GM11168 (cell line): ENCODE results near the gene SDR9C7.
"Not testable (repeated sequence)": the region's sequence is repeated elsewhere in the genome, so short reads cannot be mapped to it uniquely, and the experiment has no call there.

Experiments
- in situ Hi-C: fragments of 300-500 bp; cut with MboI; formaldehyde crosslinking; loops from one replicate; pipeline ENCODE4 v1.12.0; 2022; ENCODE audit warnings: low sequenced_read_pairs; ENCODE audit not compliant: unreplicated experiment

SDR9C7 gene

DNA sequence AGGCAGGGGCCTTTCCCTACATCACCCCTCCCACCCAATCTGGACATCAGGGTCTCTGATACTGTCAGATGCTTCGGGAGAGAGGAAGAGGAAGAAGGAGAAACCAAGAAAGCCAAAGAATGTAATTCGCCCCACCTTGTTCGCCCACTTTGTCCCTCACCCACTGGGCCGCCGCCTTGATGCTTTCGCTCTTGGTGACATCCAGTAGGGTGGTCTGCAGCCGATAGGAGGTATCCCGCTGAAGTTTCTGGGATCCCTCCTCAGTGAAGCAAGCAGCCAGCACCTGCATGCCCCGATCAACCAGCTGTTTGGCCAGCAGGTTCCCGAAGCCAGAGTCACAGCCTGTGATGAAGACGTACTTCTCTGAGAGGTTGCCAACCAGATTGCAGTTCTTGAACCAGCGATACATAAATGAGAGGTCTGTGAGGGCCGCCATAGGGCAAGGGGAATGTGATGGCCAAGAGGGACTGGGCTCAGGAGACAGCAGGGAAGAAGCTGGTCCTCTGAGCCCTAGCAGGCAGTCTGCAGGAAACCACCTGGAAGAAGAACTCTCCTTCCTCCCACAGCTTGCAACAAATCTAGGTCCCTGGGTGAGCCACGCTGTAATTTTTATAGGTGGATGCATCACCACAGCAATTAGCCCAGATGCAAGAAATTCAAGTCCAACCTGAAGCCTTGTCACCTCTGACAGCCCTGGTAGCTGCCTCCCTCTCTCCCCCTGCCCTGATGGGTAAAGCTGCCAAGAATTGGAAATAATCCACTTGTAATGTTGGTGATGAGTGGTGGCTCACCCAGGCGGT, at the start of gene SDR9C7:
TSS of gene SDR9C7 (minus strand) at position 583 of the 800 bp plus-strand sequence. CDS start at position 436, 147 bp downstream.
- in situ Hi-C loops, result no loop called here

DNA sequence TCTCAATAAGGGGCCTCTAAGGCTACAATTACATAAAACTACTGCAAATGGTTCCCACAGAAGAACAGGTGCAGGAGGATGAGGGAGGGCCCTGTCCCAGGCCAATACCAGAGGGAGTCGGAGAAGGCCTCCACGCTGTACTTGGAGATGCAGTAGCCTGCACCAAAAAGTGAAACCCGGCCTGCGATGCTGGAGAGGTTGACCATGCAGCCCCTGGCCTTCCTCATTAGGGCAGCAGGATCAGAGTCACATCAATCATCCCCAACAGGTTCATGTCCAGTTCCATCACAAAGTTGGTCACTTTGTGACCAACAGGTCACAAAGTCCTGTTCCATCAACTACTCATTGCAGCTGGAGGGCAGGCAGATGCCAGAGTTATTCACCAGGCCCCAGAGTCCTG, 49.2 kb upstream of the SDR9C7 start:
- in situ Hi-C loops, result loop anchor here (25.0 kb wide), 1 partner anchor 146 kb away; no protein-coding TSS in a partner anchor

DNA sequence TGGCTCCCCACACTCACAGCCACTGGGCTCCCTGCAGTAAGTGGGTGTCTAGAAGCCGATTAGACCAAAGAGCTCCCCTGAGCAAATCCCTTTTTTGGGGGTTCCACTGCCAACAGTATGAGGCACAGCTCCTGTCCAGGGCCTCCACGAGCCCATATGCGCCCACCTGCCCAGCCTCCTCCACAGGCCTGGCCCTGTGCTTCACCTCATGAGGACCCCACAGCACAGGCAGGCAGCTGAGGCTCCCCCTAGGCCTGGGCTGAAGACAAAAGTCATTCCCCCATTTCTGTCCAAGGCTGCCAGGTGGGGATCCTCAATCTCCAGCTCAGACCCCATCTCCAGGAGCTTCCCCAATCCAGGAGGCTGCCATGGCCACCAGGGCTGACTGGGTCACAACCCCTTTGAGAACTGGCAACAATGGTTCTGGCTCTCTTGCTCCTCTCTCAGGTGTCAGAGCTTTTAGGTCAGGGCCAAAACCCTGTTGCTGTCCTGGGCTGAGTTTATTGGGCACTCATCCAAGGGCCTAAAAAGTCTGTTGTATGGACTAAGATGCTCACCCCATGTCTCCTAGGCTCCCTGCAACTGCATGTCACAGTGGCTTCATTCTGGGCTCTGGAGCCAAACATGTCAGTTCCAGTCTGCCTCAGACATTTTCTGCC, 48.5 kb upstream of the SDR9C7 start:
- in situ Hi-C loops, result loop anchor here (25.0 kb wide), 1 partner anchor 145 kb away; no protein-coding TSS in a partner anchor

DNA sequence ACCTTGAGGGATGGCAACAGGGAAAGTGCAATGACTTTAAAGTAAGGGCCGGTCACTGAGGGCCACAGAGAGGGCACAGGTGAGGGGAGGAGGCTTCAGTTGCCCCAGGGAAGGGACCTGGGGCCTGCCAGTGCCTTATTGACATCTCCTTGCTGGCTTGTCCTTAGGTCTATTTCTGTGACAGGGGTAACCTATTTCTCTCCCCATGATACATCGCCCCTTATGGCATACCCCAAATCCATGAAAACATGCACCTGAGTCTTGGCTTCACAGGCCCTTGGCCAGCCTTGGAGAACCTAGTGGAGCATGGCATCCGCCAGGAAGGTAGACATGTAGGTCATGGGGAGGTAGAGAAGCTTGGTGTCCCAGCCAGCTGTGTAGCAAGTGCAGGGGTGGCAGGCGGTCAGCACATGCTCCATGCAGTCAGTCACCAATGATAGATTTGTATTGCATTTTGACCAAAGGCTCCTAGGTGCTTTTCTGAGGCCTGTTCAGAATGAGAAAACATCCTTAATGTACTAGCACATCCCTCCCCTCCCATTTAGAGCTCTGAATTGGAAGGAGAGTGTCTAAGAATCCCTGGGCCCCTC, 46.8 kb upstream of the SDR9C7 start:
- in situ Hi-C loops, result loop anchor here (25.0 kb wide), 1 partner anchor 144 kb away; no protein-coding TSS in a partner anchor

DNA sequence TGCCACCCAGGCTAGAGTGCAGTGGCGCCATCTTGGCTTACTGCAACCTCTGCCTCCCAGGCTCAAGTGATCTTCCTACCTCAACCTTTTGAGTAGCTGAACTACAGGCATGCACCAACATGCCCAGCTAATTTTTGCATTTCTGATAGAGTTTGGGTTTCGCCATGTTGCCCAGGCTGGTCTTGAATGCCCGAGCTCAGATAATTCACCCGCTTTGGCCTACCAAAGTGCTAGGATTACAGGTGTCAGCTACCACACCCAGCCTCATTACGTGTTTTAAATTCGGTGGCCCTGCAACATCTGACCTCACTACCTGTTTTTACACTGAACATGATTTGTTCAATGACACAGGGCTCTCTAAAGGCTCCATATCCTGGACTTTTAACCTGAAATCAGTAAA, 46.1 kb upstream of the SDR9C7 start:
- in situ Hi-C loops, result loop anchor here (25.0 kb wide), 1 partner anchor 143 kb away; no protein-coding TSS in a partner anchor

DNA sequence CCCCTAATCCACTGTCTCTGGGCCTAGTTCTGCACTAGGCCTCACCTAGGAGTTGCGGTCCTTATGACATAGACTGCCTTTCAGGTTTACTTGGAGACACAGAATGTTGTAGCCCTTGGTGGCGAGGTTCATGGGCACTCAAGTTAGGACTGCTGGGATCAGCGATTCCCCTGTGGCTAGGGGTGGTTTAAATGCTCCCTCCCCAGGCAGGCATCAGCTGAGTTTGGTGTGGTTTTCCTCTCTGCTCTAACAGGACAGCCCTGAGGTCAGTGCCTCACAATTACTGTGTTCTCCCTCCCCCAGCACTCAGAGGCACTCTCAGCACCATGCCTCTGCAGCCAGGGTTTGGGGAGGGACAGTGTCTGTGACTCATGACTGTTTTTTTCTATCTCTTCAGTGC, 45.4 kb upstream of the SDR9C7 start:
- in situ Hi-C loops, result loop anchor here (25.0 kb wide), 1 partner anchor 142 kb away; no protein-coding TSS in a partner anchor

DNA sequence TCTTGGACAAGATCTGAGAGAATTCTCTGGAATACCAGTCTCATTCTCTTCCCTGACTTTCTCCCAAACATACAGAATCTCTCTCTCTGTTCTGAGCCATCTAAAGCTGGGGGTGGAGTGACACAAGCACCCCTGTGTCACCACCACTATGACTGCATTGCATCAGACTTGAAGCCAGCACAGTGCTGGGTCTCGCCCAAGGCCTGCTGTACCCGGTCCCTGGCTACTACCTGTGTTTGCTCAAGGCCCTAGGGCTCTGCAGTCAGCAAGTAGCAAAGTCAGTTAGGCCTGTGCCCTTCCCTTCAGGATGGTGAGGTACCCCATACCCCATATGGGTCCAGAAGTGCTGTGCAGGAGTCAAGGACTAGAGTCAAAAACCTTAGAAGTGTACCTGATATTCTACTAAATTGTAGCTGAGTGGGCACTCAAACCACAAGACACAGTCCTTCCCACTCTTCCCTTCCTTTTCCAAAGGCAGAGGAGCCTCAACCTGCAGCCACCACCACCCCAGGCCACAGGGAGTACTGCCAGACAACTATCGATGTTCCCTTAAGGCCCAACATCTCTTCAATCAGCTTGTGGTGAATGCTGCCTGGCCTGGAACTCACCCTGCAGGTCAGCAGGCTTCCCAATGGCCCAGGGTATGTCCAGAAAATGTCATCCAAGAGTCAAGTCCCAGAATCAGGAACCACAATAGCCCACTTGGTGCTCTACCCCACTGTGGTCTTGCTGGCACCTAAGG, 44.4 kb upstream of the SDR9C7 start:
- in situ Hi-C loops, result loop anchor here (25.0 kb wide), 1 partner anchor 141 kb away; no protein-coding TSS in a partner anchor

DNA sequence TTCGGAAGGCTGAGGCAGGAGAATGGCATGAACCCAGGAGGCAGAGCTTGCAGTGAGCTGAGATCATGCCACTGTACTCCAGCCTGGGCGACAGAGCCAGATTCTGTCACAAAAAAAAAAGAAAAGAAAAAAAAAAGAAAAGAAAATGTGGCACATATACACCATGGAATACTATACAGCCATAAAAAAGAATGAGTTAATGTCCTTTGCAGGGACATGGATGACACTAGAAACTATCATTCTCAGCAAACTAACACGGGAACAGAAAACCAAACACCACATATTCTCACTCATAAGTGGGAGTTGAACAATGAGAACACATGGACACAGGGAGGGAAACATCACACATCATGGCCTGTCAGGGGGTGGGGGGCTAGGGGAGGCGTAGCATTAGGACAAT, 43.2 kb upstream of the SDR9C7 start:
- in situ Hi-C loops, result loop anchor here (25.0 kb wide), 1 partner anchor 140 kb away; no protein-coding TSS in a partner anchor

DNA sequence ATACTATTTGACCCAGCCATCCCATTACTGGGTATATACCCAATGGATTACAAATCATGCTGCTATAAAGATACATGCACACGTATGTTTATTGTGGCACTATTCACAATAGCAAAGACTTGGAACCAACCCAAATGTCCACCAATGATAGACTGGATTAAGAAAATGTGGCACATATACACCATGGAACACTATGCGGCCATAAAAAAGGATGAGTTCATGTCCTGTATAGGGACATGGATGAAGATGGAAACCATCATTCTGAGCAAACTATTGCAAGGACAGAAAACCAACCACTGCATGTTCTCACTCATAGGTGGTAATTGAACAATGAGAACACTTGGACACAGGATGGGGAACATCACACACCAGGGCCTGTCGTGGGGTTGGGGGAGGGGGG, 40.0 kb upstream of the SDR9C7 start:
- in situ Hi-C loops, result not testable (repeated sequence)

DNA sequence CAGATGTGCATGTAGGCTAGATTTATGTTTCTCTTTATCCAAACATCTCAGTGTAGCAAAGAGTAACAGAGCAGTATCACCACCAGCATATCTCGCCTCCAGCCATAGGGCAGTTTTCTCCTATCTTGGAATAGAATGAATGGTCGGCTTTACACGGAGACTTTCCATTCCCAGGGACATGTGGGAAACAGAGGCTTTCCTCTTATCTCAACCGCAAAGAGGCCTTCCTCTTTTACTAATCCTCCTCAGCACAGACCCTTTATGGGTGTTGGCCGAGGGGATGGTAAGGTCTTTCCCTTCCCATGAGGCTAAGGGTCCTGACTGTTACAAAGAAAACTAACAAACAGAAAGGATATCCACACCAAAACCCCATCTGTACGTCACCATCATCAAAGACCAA, 34.7 kb upstream of the SDR9C7 start:
- in situ Hi-C loops, result not testable (repeated sequence)

DNA sequence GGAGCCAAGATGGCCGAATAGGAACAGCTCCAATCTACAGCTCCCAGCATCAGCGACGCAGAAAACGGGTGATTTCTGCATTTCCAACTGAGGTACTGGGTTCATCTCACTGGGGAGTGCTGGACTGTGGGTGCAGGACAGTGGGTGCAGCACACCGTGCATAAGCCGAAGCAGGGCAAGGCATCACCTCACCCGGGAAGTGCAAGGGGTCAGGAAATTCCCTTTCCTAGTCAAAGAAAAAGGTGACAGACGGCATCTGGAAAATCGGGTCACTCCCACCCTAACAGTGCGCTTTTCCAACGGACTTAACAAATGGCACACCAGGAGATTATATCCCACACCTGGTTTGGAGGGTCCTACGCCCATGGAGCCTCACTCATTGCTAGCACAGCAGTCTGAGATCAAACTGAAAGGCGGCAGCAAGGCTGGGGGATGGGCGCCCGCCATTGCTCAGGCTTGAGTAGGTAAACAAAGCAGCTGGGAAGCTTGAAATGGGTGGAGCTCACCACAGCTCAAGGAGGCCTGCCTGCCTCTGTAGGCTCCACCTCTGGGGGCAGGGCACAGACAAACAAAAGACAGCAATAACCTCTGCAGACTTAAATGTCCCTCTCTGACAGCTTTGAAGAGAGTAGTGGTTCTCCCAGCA, 31.9 kb upstream of the SDR9C7 start:
- in situ Hi-C loops, result not testable (repeated sequence)

DNA sequence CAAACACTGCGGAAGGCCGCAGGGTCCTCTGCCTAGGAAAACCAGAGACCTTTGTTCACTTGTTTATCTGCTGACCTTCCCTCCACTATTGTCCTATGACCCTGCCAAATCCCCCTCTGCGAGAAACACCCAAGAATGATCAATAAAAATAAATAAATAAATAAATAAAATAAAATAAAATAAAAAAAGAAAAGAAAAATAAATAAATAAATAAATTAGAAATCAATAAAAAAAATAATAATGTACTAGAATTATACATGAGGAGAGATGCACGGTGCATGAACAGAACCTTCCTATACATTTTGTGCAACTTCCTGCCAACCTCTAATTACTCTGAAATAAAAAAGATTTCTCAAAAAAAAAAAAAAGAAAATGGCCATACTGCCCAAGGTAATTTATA, 30.9 kb upstream of the SDR9C7 start:
- in situ Hi-C loops, result not testable (repeated sequence)

DNA sequence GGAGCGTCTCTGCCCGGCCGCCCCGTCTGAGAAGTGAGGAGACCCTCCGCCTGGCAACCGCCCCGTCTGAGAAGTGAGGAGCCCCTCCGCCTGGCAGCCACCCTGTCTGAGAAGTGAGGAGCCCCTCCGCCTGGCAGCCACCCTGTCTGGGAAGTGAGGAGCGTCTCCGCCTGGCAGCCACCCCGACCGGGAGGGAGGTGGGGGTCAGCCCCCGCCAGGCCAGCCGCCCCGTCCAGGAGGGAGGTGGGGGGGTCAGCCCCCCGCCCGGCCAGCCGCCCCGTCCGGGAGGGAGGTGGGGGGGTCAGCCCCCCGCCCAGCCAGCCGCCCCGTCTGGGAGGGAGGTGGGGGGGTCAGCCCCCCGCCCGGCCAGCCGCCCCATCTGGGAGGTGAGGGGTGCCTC, 29.3 kb upstream of the SDR9C7 start:
- in situ Hi-C loops, result not testable (repeated sequence)

DNA sequence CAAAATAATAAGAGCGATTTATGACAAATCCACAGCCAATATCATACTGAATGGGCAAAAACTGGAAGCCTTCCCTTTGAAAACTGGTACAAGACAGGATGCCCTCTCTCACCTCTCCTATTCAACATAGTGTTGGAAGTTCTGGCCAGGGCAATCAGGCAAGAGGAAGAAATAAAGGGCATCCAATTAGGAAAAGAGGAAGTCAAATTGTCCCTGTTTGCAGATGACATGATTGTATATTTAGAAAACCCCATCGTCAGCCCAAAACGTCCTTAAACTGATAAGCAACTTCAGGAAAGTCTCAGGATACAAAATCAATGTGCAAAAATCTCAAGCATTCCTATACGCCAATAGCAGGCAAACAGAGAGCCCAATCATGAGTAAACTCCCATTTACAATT, 28.0 kb upstream of the SDR9C7 start:
- in situ Hi-C loops, result not testable (repeated sequence)

DNA sequence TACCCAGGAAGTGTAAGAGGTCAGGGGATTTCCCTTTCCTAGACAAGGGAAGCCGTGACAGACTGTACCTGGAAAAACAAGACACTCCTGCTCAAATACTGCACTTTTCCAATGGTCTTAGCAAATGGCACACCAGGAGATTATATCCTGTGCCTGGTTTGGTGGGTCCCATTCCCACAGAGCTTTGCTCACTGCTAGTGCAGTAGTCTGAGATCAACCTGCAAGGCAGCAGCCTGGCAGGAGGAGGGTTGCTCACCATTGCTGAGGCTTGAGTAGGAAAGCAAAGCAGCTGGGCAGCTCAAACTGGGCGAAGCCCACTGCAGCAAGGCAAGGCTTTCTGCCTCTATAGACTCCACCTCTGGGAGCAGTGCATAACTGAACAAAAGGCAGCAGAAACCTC, 24.2 kb upstream of the SDR9C7 start:
- in situ Hi-C loops, result no loop called here

DNA sequence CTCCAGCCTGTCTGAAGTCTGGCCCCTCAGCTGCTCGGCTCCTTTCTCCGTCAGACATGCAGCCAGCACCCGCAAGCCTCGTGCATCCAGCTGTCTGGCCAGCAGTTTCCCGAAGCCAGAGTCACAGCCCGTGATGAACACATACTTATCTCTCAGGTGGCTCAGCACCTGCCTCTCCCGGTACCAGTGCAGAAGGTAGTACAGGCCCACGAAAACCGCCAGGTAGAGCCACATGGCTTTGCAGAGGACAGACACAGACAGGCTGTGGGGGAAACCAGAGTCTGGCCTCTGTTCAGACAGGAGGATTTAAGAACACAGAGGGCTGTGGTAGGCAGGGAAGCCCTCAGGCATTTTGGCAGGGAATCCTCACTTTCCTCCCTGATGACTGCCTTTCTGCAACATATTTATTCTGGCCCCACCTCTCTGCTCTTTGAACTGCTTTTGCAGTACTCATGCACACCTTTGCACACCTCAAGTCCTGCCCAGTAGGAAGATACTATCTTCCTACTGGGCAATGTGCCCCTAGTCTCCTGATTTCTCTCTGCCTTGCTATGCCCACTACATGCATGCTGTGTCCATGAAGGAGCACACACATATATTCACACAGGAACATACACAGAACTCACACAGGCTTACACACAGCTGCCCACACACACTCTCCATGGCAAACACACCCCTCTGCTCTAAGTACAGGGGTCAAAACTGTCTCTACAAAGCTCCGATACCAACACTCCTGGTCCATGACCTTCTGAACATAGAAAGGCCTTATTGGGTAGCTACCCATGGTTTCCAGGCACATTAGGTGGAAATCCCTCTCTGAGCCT, 23.2 kb upstream of the SDR9C7 start, which contains the start of gene RDH16:
TSS of gene RDH16 (minus strand) at position 380 of the 824 bp plus-strand sequence. CDS start at position 234, 146 bp downstream.
- in situ Hi-C loops, result no loop called here

DNA sequence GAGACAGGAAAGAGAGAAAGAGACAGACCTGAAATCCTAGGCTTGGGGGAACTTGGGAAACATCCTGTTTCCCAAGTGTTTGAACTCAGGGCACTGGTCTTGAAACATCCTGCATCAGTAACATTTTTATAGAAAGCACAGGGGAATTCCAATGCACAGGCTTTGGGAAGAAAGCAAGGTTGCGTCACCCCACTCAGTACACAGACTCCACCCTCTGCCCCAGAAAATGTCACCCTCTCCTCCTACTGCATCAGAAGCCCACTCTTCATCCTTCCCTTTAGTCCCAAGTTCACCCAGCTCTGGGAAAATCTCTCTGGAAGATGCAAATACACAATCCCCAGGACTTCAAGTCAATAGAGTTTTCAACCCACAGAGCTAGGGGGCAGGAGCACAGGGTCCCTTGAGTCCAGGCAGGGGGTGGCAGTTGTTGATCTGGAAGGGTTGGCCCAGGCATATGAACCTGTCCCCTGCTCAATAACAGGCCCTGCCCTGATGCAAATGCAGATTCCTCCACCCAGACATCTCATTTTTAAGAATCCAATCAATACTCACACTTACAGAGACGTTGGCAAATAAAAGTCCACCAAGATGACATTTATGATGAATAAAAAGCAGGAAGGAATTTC, 21.5 kb upstream of the SDR9C7 start:
- in situ Hi-C loops, result no loop called here

DNA sequence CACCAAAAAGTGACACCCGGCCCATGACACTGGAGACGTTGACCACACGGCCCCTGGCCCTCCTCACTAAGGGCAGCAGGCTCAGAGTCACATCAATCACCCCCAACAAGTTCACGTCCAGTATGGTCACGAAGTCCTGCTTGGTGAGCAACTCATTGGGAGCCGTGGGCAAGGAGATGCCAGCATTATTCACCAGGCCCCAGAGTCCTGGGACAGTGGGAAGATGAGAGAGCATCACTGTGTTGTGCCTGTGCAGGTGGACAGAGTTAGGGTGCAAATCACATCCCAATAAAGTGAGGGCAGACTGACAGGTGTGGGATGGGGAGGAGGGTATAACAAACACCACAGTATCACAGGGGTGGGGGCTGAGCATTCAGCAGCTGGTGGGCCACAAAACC, 20.7 kb upstream of the SDR9C7 start:
- in situ Hi-C loops, result no loop called here
